NCI-H1417 (cell line): ENCODE results near the gene ADAM8.
"Not testable (repeated sequence)": the region's sequence is repeated elsewhere in the genome, so short reads cannot be mapped to it uniquely, and the experiment has no call there.

ENCODE experiments used
- DNase-seq, 3 experiments: peaks; one replicate each; lab custom pipeline; 2025; lab: John Stamatoyannopoulos, UW

Gene ADAM8

DNA sequence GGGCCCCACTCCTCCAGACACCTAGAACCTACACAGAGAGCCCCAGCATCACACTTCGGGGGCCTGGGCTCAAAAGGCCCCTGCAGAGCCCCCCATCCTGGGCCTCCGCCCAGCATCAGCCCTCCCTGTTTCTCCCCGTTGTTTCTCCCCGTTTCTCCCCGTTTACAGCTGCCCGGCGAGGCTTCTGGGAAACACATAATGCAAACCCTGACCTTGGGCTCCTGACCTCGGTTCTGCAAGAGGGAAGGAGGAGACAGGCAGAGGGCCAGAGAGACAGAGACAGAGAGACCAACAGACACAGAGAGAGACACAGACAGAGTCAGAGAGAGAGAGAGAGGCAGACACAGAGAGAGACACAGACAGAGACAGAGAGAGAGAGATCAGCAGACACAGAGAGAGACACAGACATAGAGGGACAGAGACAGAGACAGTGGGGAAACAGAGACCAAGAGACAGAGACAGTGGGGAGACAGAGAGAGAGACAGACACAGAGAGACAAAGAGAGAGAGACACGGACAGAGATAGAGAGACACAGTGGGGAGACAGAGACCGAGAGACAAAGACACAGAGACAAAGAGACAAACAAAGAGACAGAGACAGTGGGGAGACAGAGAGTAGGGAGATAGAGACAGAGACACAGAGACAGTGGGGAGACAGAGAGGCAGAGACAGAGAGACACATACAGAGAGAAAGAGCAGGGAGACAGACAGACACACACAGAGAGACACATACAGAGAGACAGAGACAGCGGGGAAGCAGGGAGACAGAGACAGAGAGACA lies 26.5 kb downstream of the ADAM8 start:
- no peak for DNase-seq

DNA sequence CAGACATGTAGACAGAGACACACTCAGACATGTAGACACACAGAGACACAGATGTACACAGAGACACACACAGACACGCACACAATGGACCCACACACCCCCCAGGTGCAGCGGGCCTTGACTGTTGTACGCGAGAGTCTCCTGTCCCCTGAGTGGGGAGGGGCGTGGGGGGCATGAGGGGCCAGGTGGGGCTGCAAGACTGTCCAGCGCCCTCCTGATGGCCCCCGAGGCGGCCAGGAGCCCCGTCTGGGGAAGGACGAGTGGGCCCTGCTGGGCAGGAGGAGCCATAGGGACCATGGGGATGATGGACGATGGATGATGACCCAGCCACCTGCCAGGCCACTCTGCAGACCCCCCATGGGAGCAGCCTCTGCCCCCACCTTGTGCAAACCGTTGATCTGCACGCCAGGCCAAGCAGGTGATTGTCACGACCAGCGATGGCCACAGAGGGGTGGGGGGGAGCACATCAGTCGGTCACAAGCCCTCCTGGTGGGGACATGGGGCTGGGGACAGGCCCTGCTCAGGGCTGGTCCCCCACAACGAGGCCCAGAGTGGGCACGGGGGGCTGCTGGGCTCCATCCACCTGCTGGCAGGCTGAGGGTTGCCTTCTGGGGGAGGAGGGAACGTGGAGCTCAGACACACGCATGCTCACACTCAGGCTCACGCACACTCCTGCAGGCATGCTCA lies 27.4 kb downstream of the ADAM8 start:
- DNase-seq: no peak

DNA sequence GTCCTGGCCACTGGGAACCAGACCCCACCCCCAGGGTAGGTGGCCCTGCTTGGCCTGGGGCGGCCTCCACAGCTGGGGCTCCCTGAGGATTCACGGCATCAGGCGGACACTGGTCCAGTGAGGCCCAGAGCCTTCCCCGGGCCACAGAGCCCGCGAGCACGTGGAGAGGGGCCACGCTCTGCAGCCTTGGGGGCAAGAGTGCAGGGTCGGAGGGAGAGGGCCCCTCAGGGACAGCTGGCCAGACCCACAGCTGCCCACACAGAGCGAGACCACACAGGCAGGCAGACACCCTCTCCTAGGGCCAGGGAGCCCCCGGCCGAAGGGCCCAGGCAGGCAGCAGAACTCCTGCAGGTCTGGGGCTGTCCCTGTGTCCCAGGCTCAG lies 28.3 kb downstream of the ADAM8 start:
- DNase-seq: no peak

DNA sequence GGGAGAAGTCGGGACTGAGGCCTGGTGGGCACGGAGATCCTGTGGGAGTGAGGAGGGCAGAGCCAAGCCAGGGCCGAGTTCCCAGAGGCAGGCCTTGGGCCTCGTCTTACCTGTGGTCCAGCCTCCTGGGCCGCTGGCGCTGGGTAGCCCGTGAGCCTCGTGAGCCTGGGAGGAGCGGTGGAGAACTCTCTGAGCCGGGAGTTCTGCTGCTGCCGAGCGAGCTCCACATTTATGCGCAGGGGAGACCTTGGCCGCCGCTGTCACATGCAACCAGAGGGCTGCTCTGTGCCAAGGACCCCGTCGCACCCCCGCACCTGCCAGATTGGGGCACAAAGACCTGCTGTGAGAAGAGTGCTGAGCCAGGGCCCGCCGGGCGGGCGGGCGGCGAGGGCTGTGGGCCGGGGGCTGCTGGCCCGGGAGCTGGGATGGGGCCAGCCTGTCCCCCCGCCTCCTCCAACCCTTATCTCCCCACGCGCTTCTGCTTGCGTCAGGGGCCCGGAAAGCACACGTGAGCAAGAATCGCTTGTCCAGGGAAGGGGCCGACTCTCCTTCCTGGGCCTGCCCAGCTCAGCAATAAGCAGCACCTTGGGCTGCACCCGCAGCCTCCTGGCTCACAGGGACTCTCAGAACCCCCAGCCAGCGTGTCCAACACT lies 28.9 kb downstream of the ADAM8 start:
- DNase-seq: no peak

DNA sequence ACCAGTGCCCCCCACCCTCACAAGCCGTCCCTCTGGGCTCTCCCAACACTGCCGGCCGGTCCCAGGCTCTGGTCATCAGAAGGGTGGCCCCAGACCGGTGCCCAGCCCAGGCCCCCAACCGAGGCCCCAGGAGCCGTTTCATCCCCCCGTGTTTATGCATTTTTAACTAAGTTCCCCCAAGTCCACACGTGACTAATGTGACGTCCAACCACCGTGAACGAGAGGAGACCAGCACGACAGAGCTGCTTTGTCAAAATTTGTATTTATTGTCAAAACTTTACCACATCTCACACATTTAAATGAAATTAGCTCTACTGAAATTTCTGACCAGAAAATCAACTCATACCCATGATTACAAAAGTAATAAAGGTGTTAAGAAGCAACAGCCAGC lies 30.4 kb downstream of the ADAM8 start:
- no peak for DNase-seq

DNA sequence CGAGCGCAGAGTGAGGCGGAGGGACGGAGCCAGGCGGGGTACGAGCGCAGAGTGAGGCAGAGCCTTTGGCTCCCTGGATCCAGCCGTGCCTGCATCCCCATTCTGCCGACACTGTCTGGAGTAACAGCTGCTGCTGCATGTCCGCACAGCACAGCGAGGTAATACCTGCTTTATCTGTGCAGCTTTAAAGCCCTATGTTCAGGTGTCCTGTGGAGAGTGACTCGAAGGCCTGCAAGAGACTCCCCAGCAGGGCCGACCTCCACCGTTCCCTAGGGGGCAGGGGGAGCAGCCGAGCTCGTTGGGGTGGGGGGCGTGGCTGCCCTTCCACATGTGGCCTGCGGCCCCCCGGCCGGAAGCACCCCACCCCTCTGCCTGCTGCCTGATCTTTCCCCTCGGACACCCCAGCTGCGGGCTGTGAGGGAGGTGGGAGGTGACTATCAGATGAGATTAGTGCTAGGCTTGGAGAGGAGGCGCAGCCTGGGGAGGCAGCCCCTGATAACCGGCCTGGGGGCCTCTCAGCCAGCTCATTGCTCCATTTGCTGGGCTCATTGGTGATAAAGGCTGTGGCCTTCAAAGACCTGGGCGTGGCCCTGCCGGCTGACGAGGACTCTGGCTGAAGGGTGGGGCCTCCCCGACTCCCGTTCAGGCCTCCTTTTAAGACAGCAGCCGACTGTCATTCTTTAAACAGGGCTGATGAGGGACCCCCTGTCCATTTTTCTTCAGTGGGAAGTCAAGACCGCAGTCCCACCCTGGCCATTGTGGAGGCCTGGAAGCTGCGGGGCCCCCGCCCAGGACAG lies 31.0 kb downstream of the ADAM8 start:
- DNase-seq: no peak

DNA sequence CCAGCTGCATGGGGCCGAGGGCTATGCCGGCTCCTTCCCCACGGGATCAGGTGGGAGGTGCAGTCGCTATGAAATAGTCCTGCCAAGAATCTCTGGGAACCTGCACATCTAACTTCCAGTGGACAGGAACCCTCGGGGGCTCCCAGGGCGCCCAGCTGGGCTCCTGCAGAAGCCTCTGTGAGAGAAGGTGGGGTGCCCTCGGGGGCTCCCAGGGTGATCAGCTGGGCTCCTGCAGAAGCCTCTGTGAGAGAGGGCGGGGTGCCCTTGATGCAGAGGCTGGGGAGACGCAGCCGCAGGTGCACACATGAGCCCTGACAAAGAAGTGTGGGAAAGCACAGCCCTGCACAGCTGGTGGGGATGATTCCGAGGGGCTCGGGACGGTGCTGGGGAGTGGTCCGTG lies 33.1 kb downstream of the ADAM8 start:
- peak in 1 of 3 experiments; percentile 3 for DNase-seq

DNA sequence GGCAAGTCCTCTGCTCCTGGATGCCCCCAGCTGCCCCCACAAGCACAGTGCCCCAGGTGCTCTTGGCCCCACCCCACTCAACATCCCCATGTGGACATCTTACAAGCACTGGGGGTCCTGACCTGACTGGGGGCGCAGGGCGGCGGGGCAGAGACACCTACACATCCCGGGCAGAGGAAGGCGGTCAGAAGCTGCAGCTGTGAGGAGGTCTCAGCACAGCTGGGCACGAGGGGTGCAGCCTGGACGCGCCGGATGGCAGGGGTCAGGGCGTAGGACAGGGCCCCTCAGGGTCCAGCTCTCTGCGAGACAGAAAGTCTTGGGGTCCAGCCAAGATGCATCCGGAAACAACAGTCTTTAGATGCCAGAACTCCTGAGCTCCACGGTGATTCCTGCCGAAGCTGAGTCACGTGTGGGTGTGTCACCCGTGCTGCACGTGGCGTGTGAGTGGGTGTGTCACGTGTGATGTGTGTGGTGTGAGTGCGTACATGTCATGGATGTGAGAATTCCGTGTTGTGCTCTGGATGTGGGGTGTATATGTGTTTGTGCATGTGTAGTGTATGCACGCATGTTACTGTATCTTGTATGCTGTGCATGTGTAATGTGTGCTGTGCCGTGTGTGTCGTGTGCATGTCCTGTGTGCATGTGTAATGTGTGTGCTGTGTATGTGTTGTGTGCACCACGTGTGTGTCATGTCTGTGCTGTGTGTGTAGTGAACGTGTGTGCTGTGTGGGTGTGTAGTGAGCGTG lies 33.9 kb downstream of the ADAM8 start:
- DNase-seq: no peak

DNA sequence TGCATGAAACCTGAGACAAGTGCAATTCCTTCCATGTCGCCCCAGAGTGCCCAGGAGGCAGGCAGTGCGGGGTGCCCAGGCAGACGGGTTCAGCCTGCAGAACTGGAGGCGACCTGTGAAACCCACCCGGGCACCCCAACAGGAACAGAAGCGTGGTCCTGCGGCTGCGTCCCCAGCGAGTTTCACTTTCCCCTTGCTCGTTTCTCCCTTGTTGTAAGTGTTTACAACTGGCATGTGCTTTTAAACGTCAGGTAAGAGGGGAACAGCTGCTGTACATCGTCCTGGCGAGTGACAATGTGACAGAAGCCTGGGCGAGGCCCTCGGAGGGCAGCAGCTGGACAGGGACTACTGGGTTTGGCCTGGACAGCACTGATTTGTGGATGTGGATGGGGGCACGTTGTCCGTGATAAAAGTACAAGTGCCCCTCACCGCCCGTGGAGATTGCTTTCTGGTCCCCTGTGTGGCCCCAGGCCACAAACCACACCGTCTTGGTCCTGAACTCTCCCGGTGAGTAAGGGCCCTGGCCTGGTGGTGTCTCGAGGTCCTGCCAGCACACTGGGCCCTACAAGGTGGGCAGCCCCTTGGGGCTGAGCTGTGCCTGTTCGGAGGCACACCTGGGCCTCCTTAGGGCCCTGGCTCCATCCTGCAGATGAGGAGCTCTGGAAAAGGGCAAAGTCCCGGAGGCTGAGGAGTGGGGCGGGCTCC lies 35.0 kb downstream of the ADAM8 start:
- peak in 2 of 3 experiments; percentile 6 to 24 for DNase-seq

DNA sequence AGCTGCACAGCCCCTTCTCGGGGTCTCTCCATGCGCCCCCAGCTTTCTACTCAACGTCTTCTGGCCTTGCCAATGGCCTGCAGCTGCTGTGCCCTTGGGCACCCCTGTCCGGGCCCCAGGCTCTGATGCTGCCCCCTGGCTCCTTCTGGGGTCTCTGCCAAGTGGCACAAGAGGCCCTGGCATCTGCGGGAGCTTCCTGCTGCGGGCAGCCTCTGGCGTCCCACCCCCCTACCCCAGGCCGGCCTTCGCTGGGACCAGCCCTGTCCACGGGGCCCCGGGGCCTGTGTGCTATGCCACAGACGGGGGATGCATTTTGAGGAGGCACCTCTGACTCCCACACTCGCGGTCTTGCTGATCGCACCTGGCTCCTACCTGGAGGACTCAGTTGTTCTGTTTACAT lies 36.7 kb downstream of the ADAM8 start:
- no peak for DNase-seq

DNA sequence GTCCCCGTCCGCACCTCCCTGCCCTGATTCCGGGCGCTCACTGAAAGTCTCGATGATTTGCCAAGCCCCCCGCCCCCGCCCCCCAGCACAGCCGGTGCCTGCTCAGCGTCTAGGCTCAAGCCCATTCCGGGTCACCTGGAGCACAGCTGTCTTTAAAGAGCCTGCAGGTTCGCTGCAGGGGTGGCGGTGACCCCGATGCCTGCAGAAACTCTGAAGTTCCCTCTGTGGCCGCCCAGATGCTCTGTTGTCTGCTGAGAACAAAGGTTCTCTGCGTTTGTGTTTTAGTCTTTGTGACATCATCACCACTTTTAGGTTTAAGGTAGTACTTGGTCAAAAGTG lies 38.2 kb downstream of the ADAM8 start:
- no peak for DNase-seq

DNA sequence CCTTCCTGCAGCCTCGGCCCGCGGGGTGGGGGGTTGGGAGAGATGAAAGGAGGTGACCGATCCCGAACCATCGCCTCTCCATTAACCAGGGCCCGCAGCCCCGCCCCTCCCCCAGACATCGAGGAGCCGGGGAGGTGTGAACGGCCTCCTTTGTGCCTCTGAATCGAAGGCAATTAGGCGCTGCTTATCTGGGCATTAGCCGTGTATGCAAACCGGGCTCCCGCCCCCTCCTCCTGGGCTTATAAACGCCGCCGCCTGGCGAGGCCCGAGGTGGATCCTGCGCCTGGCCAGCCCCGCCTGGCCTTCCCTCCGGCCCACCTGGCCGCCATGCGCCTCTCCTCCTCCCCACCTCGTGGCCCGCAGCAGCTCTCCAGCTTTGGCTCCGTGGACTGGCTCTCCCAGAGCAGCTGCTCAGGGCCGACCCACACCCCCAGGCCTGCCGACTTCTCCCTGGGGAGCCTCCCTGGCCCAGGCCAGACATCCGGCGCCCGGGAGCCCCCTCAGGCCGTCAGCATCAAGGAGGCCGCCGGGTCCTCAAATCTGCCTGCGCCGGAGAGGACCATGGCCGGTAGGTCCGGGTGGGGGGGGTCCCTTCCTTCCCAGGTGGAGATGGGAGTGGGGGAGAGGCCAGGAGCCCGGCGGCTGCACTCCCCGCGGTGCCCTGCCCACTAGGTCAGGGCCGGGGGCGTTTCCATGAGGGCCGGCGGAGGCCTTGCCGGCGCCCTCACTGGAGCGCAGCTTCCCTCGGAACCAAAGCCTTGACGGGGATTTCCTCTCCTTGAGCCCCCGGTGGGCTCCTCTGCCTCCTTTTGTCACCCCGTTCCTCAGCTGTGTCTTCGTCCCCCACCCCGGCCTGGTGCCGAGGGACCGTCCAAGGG lies 38.8 kb downstream of the ADAM8 start, which contains the start of gene VENTX:
TSS of gene VENTX (plus strand) at position 268 of the 878 bp plus-strand sequence. CDS start at position 328, 60 bp downstream.
- DNase-seq: peak in 1 of 3 experiments; percentile 36

DNA sequence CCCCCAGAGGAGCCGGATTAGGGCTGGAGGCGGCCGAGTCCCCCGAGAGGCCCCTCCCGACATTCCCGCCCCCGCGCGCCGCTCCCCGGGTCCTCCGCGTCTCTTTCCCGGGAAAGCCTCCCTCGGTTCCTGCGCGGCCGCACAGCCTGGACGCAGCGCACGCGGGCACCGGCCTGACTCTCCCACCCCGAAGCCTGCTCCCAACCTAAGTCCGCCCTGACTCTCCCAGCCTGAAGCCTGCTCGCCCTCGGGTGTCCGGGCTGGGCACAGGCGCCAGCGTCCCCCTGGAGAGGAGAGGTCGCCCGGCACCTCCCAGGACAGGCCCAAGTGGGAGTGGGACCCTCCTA lies 39.5 kb downstream of the ADAM8 start:
- DNase-seq: no peak

DNA sequence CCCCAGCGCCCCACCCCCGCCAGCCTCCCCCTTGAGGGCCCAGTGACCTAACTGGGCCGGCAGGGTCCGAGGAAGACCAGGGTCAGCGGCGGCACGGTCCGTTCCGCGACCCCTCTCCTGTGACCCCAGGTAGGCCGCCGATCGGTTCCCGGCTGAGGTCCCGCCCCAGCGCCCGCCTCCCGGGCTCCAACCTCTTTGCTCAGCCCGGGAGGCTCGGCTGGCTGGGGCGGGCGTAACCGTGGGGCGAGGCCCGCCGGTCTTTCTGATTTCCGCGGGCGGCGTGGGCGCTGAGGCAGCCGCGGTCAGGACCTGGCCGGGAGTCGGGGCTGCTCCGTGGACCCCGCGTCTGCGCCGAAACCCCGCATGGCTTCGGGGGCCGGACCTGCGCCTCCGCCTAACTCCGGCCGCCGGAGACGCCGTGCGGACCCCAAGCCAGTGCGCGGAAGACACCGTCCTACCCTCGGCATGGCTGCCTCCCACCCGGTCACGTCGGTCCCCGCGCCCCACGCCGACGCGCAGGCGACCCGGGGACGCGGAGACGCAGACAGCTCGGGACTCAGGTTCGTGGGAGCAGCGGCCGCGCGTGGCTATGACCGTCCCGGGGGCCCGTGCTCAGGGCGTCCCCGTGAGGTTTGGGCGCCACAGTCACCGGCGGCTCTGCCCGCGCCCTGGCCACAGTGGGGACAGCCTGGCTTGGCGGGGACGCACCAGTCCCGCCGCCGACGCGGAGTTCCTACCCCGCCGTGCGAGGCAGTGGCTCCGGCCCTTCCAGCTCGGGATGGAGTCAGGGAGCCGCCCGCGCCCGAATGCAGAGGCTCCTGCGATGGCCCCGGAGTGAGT lies 40.0 kb downstream of the ADAM8 start:
- DNase-seq: no peak

DNA sequence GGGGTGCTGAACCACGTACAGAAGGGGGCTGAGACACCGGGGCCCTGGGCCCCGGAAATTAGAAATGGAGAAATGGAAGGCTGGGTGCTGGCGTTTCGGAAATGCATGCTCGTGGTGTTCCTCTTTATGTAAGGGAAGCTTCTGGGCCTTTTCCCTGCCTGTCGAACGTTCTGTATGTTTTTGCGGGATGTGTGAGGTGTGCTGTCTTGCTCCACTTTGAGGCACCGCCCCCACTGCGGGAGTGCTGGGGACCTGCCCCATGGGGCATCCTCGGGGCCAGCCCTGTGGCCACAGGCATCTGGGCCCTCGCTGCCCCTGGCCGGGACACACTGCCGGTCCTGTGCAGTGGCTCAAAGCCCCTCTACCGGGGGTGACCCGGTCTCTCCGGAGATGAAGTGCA lies 40.7 kb downstream of the ADAM8 start:
- DNase-seq: no peak

DNA sequence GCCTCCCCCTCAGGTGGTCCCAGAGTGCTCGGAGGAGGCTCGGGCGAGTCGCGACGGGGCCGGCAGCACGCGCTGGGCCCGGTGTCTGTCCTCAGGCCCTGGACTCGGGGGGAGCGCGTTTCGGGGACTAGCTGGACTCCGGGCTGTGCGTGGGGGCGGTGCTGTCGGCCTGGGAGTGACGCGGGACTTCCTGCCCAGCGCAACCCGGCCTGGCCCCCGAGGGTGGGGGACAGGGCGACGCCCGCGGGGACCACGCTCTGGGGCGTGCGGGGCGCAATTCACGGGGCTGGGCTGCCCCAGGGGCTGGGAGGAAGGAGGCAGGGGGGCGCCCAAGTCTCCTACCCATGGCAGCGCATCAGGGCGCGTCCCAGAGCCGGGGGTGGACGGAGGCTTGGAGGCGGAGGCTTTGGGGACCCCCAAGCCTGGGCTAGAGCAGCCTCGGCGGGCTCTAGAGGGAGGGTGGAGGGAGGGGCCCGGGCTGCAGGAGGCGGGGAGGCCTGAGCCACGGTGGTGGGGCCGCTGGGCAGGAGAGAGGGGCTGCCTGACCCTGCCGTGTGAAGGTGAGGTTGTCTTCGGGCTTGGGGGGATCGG lies 41.3 kb downstream of the ADAM8 start:
- DNase-seq: no peak

DNA sequence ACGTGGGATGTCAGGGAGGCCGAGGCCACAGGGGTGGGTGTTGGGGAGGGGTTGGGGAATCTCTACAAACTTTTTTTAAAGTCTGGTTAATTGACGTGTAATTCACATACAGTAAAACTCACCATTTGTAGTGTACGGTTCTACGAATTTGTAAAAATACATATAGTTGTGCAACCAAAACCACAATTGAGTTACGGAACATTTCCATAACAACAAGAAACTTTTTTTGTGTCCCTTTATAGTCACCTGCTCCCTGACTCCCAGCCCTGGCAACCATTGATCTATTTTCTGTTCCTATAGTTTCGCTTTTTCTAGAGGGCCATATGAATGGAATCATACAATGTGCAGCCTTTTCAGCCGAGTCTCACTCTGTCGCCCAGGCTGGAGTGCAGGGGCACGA lies 41.9 kb downstream of the ADAM8 start:
- DNase-seq: not testable (repeated sequence)

DNA sequence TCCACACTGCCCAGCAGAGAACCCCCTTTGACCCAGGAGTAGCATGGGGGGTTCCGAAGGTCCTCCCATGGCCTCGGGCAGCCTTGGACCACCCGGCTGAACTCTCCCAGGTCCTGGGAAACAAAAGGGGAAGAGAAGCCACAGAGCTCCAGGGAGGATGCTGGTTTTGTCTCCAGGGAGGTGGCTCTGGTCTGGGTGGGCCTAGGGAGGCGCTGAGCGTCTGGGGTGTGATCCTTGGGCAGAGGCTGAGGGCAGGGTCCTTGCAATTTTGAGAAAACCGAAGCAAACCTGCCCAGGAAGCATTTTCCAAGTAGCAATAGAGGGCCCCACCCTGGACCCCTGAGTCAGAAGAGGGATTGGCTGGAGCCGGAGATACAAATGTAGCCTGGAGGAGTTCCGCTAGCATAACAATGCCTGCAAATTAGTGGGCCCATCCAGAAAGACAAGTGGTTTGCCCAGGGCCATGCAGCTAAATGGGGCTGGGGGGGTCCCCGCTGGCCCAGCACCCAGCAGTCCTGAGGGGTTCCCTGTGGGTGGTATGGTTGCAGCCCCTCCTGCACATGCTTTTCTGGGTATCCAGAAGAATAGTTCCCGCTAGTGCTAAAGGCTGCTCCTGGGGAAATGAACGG lies 44.6 kb downstream of the ADAM8 start:
- DNase-seq: no peak
